Tibial artery (tissue), 4 donors: ENCODE measurements around the gene SEC24C.
"Not testable (repeated sequence)": the region's sequence is repeated elsewhere in the genome, so short reads cannot be mapped to it uniquely, and the experiment has no call there.

Experiments
- DNase-seq, 2 donors: peaks; one replicate each; pipeline ENCODE4 v3.0.0-alpha.2; 2019
- H3K27ac ChIP-seq, 2 donors: fragments of 200-600 bp; sonication (generic) in 1 of 2; 1 replicate in 1 of 2; 2 replicates in 1 of 2; pipeline ENCODE4 v1.5.1; 2018 to 2019; ENCODE audit warnings: mild to moderate bottlenecking in 1 of 2
- H3K27me3 ChIP-seq, 2 donors: fragments of 200-600 bp; sonication (generic) in 1 of 2; one replicate each; pipeline versions ENCODE4 v1.5.1 to v1.6.0; 2016 to 2019
- H3K36me3 ChIP-seq, 3 donors: fragments of 200-600 bp; sonication (generic) in 2 of 3; one replicate each; pipeline ENCODE4 v1.5.1; 2016 to 2019; ENCODE audit warnings: mild to moderate bottlenecking in 2 of 3
- H3K4me1 ChIP-seq, 4 donors: fragments of 200-600 bp; sonication (generic) in 2 of 4; 1 replicate in 3 of 4; 2 replicates in 1 of 4; pipeline ENCODE4 v1.5.1; 2016 to 2019
- H3K4me3 ChIP-seq, 2 donors: fragments of 200-600 bp; sonication (generic) in 1 of 2; 1 replicate in 1 of 2; 2 replicates in 1 of 2; pipeline ENCODE4 v1.5.1; 2018 to 2019; ENCODE audit warnings: mild to moderate bottlenecking in 2 of 2
- H3K9me3 ChIP-seq, 3 donors: fragments of 200-600 bp; sonication (generic) in 1 of 3; one replicate each; pipeline ENCODE4 v1.5.1; 2016 to 2019
- intact Hi-C: fragments of 100-400 bp; cut with DNase I; formaldehyde crosslinking; loops from one replicate; pipeline ENCODE4 v1.15.0; 2023; ENCODE audit warnings: low total_unique reads
- TF ChIP-seq, protein P1 (sequence below), 2 experiments: fragments of 200-600 bp in 1 of 2; fragments of 450-650 bp in 1 of 2; IDR thresholded peaks; one replicate each; pipeline ENCODE4 v1.5.1; 2017 to 2019; ENCODE audit warnings: antibody characterized with exemption in 2 of 2, mild to moderate bottlenecking in 1 of 2, moderate library complexity in 1 of 2

Gene SEC24C, protein sequence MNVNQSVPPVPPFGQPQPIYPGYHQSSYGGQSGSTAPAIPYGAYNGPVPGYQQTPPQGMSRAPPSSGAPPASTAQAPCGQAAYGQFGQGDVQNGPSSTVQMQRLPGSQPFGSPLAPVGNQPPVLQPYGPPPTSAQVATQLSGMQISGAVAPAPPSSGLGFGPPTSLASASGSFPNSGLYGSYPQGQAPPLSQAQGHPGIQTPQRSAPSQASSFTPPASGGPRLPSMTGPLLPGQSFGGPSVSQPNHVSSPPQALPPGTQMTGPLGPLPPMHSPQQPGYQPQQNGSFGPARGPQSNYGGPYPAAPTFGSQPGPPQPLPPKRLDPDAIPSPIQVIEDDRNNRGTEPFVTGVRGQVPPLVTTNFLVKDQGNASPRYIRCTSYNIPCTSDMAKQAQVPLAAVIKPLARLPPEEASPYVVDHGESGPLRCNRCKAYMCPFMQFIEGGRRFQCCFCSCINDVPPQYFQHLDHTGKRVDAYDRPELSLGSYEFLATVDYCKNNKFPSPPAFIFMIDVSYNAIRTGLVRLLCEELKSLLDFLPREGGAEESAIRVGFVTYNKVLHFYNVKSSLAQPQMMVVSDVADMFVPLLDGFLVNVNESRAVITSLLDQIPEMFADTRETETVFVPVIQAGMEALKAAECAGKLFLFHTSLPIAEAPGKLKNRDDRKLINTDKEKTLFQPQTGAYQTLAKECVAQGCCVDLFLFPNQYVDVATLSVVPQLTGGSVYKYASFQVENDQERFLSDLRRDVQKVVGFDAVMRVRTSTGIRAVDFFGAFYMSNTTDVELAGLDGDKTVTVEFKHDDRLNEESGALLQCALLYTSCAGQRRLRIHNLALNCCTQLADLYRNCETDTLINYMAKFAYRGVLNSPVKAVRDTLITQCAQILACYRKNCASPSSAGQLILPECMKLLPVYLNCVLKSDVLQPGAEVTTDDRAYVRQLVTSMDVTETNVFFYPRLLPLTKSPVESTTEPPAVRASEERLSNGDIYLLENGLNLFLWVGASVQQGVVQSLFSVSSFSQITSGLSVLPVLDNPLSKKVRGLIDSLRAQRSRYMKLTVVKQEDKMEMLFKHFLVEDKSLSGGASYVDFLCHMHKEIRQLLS

GRCh38 chr10:73743905-73744663, at the start of gene SEC24C:
TSS of gene SEC24C (plus strand) at chr10:73744372. CDS start at chr10:73746833, 2,461 bp downstream.
- H3K36me3 ChIP-seq = peaks cover 23 to 42% (median 24%) of the 10 kb centered on the region in 3 donors
- peaks cover 0 to 44% (median 35%) of the 10 kb centered on the region in 4 donors for H3K4me1 ChIP-seq
- peak within 1 kb of the TSS; percentile 76 to 99 for H3K4me3 ChIP-seq
- H3K27ac ChIP-seq = peak within 1 kb of the TSS; percentile 93 to 94
- H3K9me3 ChIP-seq = no peaks in the 10 kb centered on the region
- no peaks in the 10 kb centered on the region for H3K27me3 ChIP-seq
- TF ChIP-seq, protein P1, sequence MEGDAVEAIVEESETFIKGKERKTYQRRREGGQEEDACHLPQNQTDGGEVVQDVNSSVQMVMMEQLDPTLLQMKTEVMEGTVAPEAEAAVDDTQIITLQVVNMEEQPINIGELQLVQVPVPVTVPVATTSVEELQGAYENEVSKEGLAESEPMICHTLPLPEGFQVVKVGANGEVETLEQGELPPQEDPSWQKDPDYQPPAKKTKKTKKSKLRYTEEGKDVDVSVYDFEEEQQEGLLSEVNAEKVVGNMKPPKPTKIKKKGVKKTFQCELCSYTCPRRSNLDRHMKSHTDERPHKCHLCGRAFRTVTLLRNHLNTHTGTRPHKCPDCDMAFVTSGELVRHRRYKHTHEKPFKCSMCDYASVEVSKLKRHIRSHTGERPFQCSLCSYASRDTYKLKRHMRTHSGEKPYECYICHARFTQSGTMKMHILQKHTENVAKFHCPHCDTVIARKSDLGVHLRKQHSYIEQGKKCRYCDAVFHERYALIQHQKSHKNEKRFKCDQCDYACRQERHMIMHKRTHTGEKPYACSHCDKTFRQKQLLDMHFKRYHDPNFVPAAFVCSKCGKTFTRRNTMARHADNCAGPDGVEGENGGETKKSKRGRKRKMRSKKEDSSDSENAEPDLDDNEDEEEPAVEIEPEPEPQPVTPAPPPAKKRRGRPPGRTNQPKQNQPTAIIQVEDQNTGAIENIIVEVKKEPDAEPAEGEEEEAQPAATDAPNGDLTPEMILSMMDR (IDR thresholded peaks at IDR 0.05) = peak in 1 of 2 experiments; percentile 15
- DNase-seq = peak; percentile 96 to 98
- intact Hi-C loops = no loop called here

GRCh38 chr10:73695302-73695701, 48.9 kb upstream of the SEC24C start:
- H3K9me3 ChIP-seq, intact Hi-C loops, DNase-seq, H3K27ac ChIP-seq, H3K4me1 ChIP-seq, H3K4me3 ChIP-seq, H3K27me3 ChIP-seq: not testable (repeated sequence)
- peaks cover 0 to 28% (median 0%) of the 10 kb centered on the region in 3 donors for H3K36me3 ChIP-seq

DNA sequence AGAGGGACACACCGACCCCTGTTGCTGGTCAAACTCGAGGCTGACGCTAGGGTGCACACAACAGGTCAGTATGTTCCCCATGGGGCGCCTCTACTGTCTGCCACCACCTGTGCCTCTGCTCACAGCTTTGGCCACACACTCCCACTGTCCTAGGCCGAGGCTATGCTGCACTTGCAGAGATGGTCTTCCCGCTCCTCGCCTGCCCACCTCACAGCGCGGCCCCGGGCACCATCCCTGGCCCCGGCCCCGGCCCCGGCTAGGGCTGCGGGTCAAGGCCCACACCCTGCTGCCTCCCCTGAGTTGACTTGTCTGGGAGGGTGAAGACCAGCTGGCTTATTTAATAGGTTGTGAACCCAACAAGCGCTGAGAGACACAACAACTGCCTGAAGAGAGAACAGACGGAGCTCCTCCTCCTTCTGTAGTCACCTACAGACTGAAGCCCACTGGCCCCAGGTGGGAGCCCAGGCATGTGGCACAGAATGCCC, 46.5 kb upstream of the SEC24C start, which contains the start of gene AGAP5:
Gene AGAP5, minus strand, starts transcription at position 435 of the 485 bp plus-strand sequence. Its CDS starts 354 bp downstream, at position 81.
- DNase-seq, intact Hi-C loops, H3K4me1 ChIP-seq, H3K27me3 ChIP-seq, H3K27ac ChIP-seq, H3K4me3 ChIP-seq, H3K9me3 ChIP-seq: not testable (repeated sequence)
- H3K36me3 ChIP-seq = peaks cover 0 to 33% (median 0%) of the 10 kb centered on the region in 3 donors

GRCh38 chr10:73698819-73699218, 45.4 kb upstream of the SEC24C start:
- DNase-seq, intact Hi-C loops, H3K4me1 ChIP-seq, H3K27ac ChIP-seq, H3K4me3 ChIP-seq, H3K27me3 ChIP-seq, H3K9me3 ChIP-seq: not testable (repeated sequence)
- H3K36me3 ChIP-seq = peaks cover 0 to 26% (median 0%) of the 10 kb centered on the region in 3 donors

DNA sequence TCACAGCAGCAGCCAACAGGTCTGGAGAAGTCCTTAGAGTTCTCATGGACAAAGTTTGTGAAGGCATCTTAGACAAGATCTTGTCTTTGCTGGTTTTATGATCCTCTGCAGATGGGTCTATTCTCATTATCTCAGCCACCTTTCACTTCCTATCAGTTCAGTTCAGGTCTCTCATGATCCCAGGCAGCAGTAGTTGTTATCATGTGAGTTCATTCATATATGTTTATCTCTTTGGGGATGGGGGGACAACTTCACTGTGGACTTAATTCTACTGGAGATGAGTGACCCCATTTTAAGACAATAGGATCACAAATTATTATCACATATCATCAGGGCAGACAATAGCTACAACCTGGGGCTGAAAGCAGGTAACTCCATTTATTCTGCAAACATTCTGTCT, 40.2 kb upstream of the SEC24C start:
- DNase-seq, H3K27me3 ChIP-seq, H3K27ac ChIP-seq, H3K9me3 ChIP-seq, H3K4me1 ChIP-seq, H3K4me3 ChIP-seq, intact Hi-C loops: not testable (repeated sequence)
- peaks cover 0 to 23% (median 5%) of the 10 kb centered on the region in 3 donors for H3K36me3 ChIP-seq

DNA sequence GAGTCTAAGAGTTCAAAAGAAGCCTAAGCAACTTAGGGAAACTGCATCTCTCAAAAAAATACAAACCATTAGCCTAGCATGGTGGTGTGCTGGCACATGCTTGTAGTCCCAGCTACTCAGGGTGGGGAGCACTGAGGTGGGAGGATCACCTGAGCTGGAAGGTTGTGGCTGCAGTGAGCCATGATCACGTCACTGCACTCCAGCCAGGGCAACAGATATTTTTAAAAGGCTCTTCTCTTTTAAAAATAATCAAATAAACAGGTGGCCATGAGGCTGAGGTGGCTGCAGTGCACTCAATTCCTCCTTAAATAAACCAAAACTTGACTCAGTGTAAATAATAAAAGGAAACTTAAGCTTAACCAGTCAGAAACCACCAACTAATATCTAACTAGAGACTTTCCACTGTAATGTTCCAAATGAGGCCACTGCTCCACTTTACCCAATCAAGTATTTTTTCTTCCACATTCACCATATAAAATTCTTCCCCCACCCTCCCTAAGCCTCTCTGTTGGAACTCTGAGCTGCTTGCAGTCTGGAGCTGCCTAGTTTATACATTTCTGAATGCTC, 38.6 kb upstream of the SEC24C start:
- H3K9me3 ChIP-seq, H3K4me1 ChIP-seq, intact Hi-C loops, H3K27me3 ChIP-seq, DNase-seq, H3K27ac ChIP-seq, H3K4me3 ChIP-seq: not testable (repeated sequence)
- peaks cover 0 to 22% (median 12%) of the 10 kb centered on the region in 3 donors for H3K36me3 ChIP-seq

GRCh38 chr10:73706488-73706887, 37.7 kb upstream of the SEC24C start:
- H3K9me3 ChIP-seq, intact Hi-C loops, H3K4me1 ChIP-seq, H3K4me3 ChIP-seq, H3K27ac ChIP-seq, DNase-seq, H3K27me3 ChIP-seq: not testable (repeated sequence)
- H3K36me3 ChIP-seq = peaks cover 4 to 19% (median 12%) of the 10 kb centered on the region in 3 donors

GRCh38 chr10:73707628-73708027, 36.5 kb upstream of the SEC24C start:
- H3K27me3 ChIP-seq, H3K4me3 ChIP-seq, DNase-seq, H3K4me1 ChIP-seq, H3K9me3 ChIP-seq, H3K27ac ChIP-seq, intact Hi-C loops: not testable (repeated sequence)
- peaks cover 4 to 27% (median 22%) of the 10 kb centered on the region in 3 donors for H3K36me3 ChIP-seq

- intact Hi-C loops, H3K4me1 ChIP-seq, H3K4me3 ChIP-seq, DNase-seq, H3K9me3 ChIP-seq, H3K27ac ChIP-seq, H3K27me3 ChIP-seq: not testable (repeated sequence)
- H3K36me3 ChIP-seq = peaks cover 4 to 30% (median 25%) of the 10 kb centered on the region in 3 donors
These were observed 36.0 kb upstream of the SEC24C start for GRCh38 chr10:73708122-73708521.

DNA sequence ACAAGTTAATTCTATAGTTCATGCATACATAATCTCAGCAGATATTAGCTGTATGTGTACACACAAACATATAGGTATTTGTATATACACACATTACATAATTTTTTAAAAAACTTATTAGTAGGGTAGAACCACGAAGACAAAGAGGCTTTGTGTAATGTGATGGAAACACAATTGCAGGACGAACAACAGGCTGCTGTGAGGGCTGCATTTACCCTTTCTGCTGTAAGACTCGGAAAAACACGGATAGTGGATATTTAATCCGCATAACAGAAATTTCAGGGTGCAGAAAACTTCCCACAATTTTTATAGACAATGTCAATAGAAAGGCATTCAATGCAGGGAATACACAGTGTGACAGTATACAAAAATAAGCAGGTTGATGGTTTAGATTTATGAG, 32.5 kb upstream of the SEC24C start:
- H3K36me3 ChIP-seq = peaks cover 11 to 35% (median 33%) of the 10 kb centered on the region in 3 donors
- H3K27ac ChIP-seq, H3K4me3 ChIP-seq, intact Hi-C loops, H3K4me1 ChIP-seq, H3K27me3 ChIP-seq, DNase-seq, H3K9me3 ChIP-seq: not testable (repeated sequence)

- H3K4me1 ChIP-seq, H3K4me3 ChIP-seq, DNase-seq, intact Hi-C loops, H3K9me3 ChIP-seq, H3K27me3 ChIP-seq, H3K27ac ChIP-seq: not testable (repeated sequence)
- H3K36me3 ChIP-seq = peaks cover 29 to 58% (median 55%) of the 10 kb centered on the region in 3 donors
These were observed 30.3 kb upstream of the SEC24C start for GRCh38 chr10:73713912-73714311.
